GM12874 (cell line): ENCODE measurements around the gene COL18A1.

Source experiments
- TF ChIP-seq, protein P1 (sequence below): IDR thresholded peaks from 2 replicates; pipeline ENCODE4 v1.5.1; 2011; ENCODE audit warnings: low read depth, mild to moderate bottlenecking, control low read depth, low read length, moderate library complexity; ENCODE audit not compliant: insufficient read depth

The COL18A1 gene

GRCh38 chr21:45508607-45509565 lies 103.9 kb downstream of the COL18A1 start:
- TF ChIP-seq, protein P1, sequence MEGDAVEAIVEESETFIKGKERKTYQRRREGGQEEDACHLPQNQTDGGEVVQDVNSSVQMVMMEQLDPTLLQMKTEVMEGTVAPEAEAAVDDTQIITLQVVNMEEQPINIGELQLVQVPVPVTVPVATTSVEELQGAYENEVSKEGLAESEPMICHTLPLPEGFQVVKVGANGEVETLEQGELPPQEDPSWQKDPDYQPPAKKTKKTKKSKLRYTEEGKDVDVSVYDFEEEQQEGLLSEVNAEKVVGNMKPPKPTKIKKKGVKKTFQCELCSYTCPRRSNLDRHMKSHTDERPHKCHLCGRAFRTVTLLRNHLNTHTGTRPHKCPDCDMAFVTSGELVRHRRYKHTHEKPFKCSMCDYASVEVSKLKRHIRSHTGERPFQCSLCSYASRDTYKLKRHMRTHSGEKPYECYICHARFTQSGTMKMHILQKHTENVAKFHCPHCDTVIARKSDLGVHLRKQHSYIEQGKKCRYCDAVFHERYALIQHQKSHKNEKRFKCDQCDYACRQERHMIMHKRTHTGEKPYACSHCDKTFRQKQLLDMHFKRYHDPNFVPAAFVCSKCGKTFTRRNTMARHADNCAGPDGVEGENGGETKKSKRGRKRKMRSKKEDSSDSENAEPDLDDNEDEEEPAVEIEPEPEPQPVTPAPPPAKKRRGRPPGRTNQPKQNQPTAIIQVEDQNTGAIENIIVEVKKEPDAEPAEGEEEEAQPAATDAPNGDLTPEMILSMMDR: no peak

DNA sequence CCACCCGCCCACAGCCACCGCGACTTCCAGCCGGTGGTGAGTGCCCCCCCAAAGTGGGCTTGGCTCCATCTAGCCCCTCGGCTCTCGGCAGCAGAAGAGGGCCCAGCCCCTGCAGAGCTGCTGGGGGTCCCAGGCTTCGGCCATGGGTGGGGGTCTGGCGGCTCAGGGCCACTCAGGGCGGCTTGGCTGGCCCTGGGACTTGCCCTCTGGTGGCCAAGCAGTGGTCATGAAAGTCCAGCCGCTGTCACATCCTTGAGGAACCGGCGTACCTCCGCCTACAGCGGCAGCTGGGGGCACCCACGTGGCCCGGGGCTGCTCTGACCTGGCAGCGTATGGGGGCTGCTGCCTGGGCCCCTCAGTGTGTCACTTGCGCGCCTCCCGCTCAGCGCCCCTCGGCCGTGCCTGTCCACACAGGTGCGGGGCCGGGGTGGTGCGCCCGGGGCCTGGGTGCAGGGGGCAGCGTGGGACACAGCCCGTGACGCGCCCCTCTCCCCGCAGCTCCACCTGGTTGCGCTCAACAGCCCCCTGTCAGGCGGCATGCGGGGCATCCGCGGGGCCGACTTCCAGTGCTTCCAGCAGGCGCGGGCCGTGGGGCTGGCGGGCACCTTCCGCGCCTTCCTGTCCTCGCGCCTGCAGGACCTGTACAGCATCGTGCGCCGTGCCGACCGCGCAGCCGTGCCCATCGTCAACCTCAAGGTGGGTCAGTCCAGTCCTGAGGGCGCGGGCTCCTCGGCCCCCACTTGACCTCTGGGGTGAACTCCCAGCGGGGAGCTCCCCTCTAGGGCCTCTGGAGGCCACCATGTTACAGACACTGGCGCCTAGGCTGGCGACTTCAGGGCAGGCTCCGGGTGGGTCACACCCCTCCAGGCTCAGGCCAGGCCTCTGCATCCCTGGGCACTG lies 104.9 kb downstream of the COL18A1 start:
- TF ChIP-seq, protein P1: no peak

GRCh38 chr21:45510466-45510955 lies 105.5 kb downstream of the COL18A1 start:
- TF ChIP-seq, protein P1: no peak

DNA sequence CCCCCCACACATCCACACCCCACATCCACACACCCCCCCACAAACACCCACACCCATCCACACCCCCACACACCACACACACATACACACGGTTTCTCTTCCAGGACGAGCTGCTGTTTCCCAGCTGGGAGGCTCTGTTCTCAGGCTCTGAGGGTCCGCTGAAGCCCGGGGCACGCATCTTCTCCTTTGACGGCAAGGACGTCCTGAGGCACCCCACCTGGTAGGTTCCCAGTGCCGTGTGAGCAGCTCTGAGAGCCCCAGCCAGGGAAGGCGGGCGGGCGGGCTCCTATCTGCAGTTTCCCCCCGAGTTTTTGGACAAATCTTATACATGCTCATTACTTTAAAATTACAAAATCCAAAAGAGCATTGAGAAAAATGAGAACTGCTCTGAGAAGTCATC lies 106.0 kb downstream of the COL18A1 start:
- TF ChIP-seq, protein P1: no peak

GRCh38 chr21:45511661-45512431 lies 106.9 kb downstream of the COL18A1 start:
- TF ChIP-seq, protein P1: no peak

- TF ChIP-seq, protein P1: no peak
Observed at GRCh38 chr21:45512626-45513002, 107.6 kb downstream of the COL18A1 start.
